GM21786 (cell line): Measurements from ENCODE around the gene CD40.
"Not testable (repeated sequence)": the region's sequence is repeated elsewhere in the genome, so short reads cannot be mapped to it uniquely, and the experiment has no call there.

Experiments used
- ATAC-seq: cut with Tn5 transposase; IDR thresholded peaks from one replicate; pipeline ENCODE4 v1.9.1; 2021; ENCODE audit not compliant: unreplicated experiment

The CD40 gene

GRCh38 chr20:46093531-46093930, 24.6 kb upstream of the CD40 start:
- ATAC-seq: no peak

GRCh38 chr20:46099491-46100287, 18.4 kb upstream of the CD40 start:
- no peak for ATAC-seq

- ATAC-seq: not testable (repeated sequence)
Measured at GRCh38 chr20:46100444-46100843, 17.7 kb upstream of the CD40 start.

- ATAC-seq: no peak
Measured at GRCh38 chr20:46100988-46101387, 17.1 kb upstream of the CD40 start.

- ATAC-seq: no peak
Measured at GRCh38 chr20:46101957-46102356, 16.2 kb upstream of the CD40 start.

DNA sequence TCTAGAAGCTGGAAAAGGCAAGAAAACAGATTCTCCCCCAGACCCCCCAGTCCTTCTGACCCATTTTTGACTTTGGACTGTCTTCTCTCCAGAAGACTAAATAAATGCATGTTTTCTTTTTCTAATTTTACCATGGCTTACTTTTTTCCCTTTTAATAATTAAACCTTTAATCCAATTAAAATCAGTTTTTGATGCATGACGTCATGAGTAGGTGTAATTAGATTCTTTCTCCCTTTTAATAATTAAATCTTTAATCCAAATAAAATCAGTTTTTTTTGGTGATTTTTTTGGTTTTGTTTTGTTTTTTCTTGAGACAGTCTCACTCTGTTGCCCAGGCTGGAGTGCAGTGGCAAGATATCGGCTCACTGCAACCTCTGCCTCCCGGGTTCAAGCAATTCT, 15.2 kb upstream of the CD40 start:
- ATAC-seq: no peak

DNA sequence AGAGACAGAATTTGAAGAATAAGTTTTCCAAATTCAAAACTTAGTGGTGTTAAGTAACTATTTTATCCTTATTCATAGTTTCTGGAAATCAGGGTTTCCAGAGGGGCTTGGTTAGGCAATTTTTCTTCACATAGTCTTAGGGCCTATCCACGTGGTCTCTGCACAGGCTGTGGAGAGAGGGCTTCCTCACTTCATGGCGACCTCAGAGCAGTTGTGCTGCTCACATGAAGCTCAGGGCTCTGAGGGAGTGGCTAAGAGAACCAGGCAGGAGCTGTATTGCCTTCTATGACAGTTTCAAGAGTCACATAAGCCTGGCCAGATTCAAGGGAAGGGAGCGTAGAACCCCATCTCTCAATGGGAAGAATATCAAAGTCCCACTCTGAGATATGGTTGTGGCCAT, 13.9 kb upstream of the CD40 start:
- ATAC-seq: no peak

DNA sequence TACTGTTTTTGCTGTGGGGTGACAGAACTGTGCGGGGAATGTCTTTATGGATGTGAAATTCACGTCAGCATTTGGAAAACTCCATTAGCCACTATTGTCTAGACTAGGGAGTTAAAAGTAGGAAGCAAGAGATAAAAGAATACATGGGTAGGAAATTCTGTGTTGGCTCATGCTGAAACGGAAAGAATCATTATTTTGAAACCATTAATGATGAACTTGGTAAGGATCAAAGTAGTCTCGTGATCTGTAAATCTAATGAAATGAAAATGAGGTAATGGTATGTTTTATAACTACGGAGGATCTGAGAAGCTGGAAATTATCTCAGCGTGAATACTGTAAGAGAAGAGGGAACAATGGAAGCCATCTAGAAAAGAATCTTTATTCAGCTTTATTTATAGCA, 11.1 kb upstream of the CD40 start:
- ATAC-seq: no peak

GRCh38 chr20:46108435-46108841, 9.7 kb upstream of the CD40 start:
- peak; percentile 84 for ATAC-seq

DNA sequence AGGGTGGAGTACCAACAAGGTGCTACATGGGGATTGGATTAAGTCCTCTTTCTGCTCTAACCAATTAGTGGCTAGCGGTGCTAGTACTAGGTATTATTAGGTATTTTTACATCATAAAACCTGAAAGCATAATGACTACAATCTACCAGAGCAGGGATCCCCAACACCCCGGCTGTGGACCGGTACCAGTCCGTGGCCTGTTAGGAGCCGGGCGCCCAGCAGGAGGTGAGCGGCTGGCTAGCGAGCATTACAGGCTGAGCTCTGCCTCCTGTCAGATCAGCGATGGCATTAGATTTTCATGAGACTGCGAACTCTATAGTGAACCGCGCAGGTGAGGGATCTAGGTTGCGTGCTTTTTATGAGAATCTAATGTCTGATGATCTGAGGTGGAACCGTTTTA, 9.1 kb upstream of the CD40 start:
- no peak for ATAC-seq

DNA sequence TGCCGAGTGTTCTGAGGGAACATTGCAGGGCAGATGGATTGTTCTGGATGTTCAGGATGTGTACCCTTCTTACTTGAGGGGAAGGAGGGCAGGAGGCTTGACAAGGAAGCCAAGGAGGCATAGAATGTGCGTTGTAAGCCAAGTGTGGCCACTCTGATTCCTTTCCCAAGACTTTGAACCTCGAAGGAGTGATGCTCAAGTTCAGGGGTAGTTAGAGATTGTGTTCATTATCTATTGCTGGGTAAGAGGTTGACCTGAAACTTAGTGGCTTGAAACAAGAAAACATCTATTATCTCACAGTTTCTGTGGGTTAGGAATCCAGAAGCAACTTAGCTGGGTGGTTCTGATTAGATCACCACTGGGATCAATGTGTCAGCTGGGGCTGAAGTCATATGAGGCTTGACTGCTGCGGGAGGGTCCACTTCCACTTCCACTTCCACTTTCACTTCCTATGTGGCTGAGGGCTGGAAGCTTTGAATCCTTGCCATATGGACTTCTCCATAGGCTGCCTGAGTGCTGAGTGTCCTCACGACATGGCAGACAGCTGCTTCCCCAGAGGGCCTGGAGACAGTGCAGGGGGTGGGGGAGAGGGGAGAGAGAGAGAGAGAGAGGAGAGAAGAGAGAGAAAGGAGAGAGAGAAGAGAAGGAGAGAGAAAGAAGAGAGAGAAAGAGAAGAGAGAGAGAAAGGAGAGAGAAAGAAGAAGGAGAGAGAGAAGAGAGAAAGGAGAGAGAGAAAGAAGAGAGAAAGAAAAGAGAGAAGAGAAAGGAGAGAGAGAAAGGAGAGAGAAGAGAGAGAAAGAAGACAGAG, 6.9 kb upstream of the CD40 start:
- ATAC-seq: peak; percentile 51

- ATAC-seq: no peak
Measured at GRCh38 chr20:46111836-46112212, 6.3 kb upstream of the CD40 start.

- no peak for ATAC-seq
Measured at GRCh38 chr20:46112430-46113112, 5.5 kb upstream of the CD40 start.

- no peak for ATAC-seq
Measured at GRCh38 chr20:46113113-46113470, 5.0 kb upstream of the CD40 start.

DNA sequence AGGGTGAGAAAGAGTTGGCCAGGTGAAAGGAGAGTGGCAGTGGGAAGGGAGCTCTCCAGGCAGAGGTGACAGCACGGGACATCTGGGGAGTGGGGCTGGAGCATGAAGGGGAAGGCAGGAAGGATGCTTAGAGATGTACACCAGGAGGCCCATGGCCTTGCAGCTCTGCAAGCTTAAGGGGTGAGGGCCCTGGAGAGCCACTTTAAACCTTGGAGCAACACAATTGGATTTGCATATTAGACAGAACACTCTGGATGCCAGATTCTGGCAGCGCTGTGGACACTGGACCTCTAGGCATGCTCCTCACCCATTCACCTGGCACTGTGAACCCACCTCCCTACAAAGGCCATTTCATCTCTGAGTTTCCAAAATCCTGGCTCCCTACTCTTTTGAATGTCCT, 3.7 kb upstream of the CD40 start:
- ATAC-seq: no peak

GRCh38 chr20:46118481-46119020, 437 bp downstream of the CD40 start:
- ATAC-seq: peak; percentile 27

- peak; percentile 29 for ATAC-seq
Measured at GRCh38 chr20:46119028-46119546, 973 bp downstream of the CD40 start.

DNA sequence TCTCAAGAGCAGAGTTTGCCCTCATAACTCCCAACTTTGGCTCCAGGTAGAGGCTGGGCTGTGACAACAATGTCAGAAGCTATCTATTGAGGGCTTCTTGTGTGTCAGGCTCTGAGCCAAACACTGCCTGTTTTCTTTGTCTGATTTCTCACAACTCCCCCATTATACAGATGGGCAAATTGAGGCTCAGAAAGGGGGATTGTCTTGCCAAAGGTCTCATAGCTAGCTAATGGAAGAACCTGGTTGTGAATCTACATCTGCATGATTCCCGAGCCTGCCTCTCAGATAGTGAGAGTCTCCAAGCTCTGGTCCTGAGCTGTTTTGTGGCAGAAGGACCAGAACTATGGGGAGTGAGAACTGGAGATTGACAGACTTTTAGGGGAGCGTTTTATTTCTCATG, 1.4 kb downstream of the CD40 start:
- ATAC-seq: no peak

DNA sequence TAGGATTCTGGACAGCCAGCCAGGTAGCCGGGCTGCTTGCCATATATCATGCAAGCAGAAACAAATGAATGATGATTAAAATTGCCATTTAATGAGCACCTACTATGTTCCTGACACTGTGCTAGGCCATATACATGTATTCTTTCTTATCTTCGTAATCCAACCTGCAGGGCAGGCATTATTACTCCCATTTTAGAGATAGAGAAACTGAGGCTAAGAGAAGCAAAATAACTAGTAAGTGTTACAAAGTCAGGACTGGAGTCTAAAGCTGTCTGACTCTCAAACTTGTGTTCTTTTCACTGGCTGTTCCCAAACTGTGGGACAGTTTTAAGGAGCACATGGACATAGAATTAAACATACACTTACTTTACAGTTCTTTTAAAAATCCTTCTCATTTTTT, 2.0 kb downstream of the CD40 start:
- no peak for ATAC-seq

DNA sequence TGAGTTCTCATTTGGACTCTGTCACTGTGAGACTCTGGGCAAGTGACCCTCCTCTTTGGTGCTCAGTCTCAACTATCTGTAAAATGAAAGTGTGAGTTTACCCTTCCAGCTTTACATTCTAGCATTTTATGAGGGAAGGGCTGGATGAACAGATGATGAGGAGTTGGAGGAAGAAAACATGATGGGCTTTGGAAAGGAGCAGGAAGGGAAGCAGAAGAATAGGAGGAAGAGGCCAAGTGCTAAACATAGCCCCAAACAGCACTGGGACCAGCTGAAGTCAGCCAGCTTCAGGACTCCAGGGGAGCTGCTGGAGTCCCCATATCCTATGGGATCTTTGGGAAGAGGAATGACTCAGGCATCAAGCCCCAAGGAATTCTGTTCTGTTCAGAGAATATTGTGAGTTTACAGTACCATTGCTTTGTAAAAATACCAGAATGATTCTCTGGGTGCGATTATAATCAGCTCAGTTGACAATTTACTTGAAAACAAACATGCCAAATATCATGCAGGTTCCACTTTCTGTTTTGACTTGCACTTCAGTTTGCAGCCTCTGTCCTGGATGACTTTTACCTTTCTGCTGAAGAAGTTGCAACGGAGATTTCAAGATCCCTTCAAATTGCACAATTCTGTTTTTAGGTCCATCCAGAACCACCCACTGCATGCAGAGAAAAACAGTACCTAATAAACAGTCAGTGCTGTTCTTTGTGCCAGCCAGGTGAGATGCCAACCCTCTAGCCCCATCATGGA, 3.2 kb downstream of the CD40 start:
- ATAC-seq: no peak

DNA sequence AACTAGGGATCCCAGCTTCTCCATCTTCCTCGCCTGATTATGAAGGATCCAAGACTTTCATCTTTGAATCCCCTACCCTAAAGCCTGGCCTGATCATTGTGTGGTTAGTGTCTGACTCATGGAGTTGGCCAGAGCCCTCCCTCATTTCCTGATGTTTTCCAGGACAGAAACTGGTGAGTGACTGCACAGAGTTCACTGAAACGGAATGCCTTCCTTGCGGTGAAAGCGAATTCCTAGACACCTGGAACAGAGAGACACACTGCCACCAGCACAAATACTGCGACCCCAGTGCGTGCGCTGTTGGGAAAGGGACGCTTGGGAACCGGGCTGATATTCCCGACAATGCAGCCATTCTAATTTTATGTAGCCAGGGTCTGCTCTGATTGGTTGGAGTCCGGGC, 4.0 kb downstream of the CD40 start:
- no peak for ATAC-seq
